Measurements from ENCODE around the gene LHB.

Gene LHB

DNA sequence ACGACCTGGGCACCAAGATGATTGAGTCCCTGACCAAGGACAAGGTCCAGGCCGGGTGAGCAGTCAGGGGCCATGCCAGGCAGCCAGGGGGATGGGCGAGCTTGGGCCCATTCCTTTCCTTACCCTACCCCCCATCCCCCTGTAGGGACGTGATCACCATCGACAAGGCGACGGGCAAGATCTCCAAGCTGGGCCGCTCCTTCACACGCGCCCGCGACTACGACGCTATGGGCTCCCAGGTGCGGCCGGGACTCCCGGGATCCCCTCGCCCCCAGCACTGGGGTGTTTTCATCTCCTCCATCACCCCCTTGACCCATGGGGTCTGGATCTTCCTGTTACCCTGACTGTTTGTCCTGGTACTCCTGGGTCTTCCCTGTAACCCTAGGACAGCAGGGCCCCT is 7.1 kb downstream of the LHB start:
- TF ChIP-seq CTCF (IDR thresholded peaks at IDR 0.05; ENCODE audit: borderline replicate concordance, extremely low read depth, low read length, poor library complexity, severe bottlenecking) (no peak), EZH2 (IDR thresholded peaks at IDR 0.05; ENCODE audit: borderline replicate concordance, low read depth, low read length, severe bottlenecking) (no peak)
- H3K36me3 ChIP-seq (ENCODE audit: insufficient read depth, low read length), result peaks cover 85% of the 10 kb centered on the region
- H3K4me2 ChIP-seq (ENCODE audit: insufficient read depth, low read length), result no peak overlapping the region
- DNase-seq (no peak), ATAC-seq (ENCODE audit: insufficient read depth, low read depth) (no peak)
- no peaks in the 10 kb centered on the region for H3K4me1 ChIP-seq (ENCODE audit: insufficient read depth, low read length)
- H2AFZ ChIP-seq (ENCODE audit: low read depth, low read length), result no peak overlapping the region
- no peaks in the 10 kb centered on the region for H3K9me3 ChIP-seq (ENCODE audit: insufficient read depth, low read length, severe bottlenecking)
- H3K79me2 ChIP-seq (ENCODE audit: insufficient read depth, low read length), result no peaks in the 10 kb centered on the region
- no peaks in the 10 kb centered on the region for H3K27me3 ChIP-seq (ENCODE audit: insufficient read depth, low read length, poor library complexity)
- H3K27ac ChIP-seq (ENCODE audit: low read length), result no peak overlapping the region
- no peak overlapping the region for H3K4me3 ChIP-seq (ENCODE audit: low read depth in 1 of 2, low read length in 2 of 2)
- H4K20me1 ChIP-seq (ENCODE audit: insufficient read depth, low read length), result peaks cover 24% of the 10 kb centered on the region
- no peak overlapping the region for H3K9ac ChIP-seq (ENCODE audit: low read depth, low read length)

GRCh38 chr19:49006905-49007304 is 10.0 kb downstream of the LHB start:
- peaks cover 87% of the 10 kb centered on the region for H3K36me3 ChIP-seq (ENCODE audit: insufficient read depth, low read length)
- H3K79me2 ChIP-seq (ENCODE audit: insufficient read depth, low read length), result no peaks in the 10 kb centered on the region
- TF ChIP-seq EZH2 (IDR thresholded peaks at IDR 0.05; ENCODE audit: borderline replicate concordance, low read depth, low read length, severe bottlenecking) (no peak), CTCF (IDR thresholded peaks at IDR 0.05; ENCODE audit: borderline replicate concordance, extremely low read depth, low read length, poor library complexity, severe bottlenecking) (no peak)
- ATAC-seq (ENCODE audit: insufficient read depth, low read depth) (no peak), DNase-seq (no peak)
- H3K27ac ChIP-seq (ENCODE audit: low read length), result no peak overlapping the region
- H3K9ac ChIP-seq (ENCODE audit: low read depth, low read length), result no peak overlapping the region
- no peaks in the 10 kb centered on the region for H3K4me1 ChIP-seq (ENCODE audit: insufficient read depth, low read length)
- H4K20me1 ChIP-seq (ENCODE audit: insufficient read depth, low read length), result peaks cover 19% of the 10 kb centered on the region
- H3K27me3 ChIP-seq (ENCODE audit: insufficient read depth, low read length, poor library complexity), result no peaks in the 10 kb centered on the region
- no peaks in the 10 kb centered on the region for H3K9me3 ChIP-seq (ENCODE audit: insufficient read depth, low read length, severe bottlenecking)
- no peak overlapping the region for H3K4me2 ChIP-seq (ENCODE audit: insufficient read depth, low read length)
- no peak overlapping the region for H3K4me3 ChIP-seq (ENCODE audit: low read depth in 1 of 2, low read length in 2 of 2)
- no peak overlapping the region for H2AFZ ChIP-seq (ENCODE audit: low read depth, low read length)

GRCh38 chr19:49004964-49005614 is 11.8 kb downstream of the LHB start:
- no peak overlapping the region for H3K27ac ChIP-seq (ENCODE audit: low read length)
- no peak overlapping the region for H2AFZ ChIP-seq (ENCODE audit: low read depth, low read length)
- H3K9me3 ChIP-seq (ENCODE audit: insufficient read depth, low read length, severe bottlenecking), result no peaks in the 10 kb centered on the region
- H4K20me1 ChIP-seq (ENCODE audit: insufficient read depth, low read length), result peaks cover 9% of the 10 kb centered on the region
- no peak overlapping the region for H3K9ac ChIP-seq (ENCODE audit: low read depth, low read length)
- no peak for TF ChIP-seq EZH2 (IDR thresholded peaks at IDR 0.05; ENCODE audit: borderline replicate concordance, low read depth, low read length, severe bottlenecking)
- TF ChIP-seq CTCF (IDR thresholded peaks at IDR 0.05; ENCODE audit: borderline replicate concordance, extremely low read depth, low read length, poor library complexity, severe bottlenecking), result no peak
- no peak overlapping the region for H3K4me2 ChIP-seq (ENCODE audit: insufficient read depth, low read length)
- peaks cover 4% of the 10 kb centered on the region; the same call in 1 of the 2 replicates for H3K79me2 ChIP-seq (ENCODE audit: insufficient read depth, low read length)
- no peak overlapping the region for H3K4me3 ChIP-seq (ENCODE audit: low read depth in 1 of 2, low read length in 2 of 2)
- ATAC-seq (ENCODE audit: insufficient read depth, low read depth) (no peak), DNase-seq (no peak)
- H3K36me3 ChIP-seq (ENCODE audit: insufficient read depth, low read length), result peaks cover 79% of the 10 kb centered on the region
- H3K27me3 ChIP-seq (ENCODE audit: insufficient read depth, low read length, poor library complexity), result no peaks in the 10 kb centered on the region
- H3K4me1 ChIP-seq (ENCODE audit: insufficient read depth, low read length), result no peaks in the 10 kb centered on the region
